Measurements from ENCODE around the gene IL6. TPM values are rescaled to one million over a fixed set of nuclear protein-coding genes. Genes with fewer than 3 reads are reported as not detected.

IL6 gene
- total and polyA plus RNA-seq, 9 of the 15 experiments (the other 6 are each of a cell fraction or from before 2014, with no cell fraction given): 0.76 to 2.9 (median 1.5) TPM

GRCh38 chr7:22726907-22727713, at the start of gene IL6 (continued):
- TF ChIP-seq DNMT1 (IDR thresholded peaks at IDR 0.05): no peak
- no peak for TF ChIP-seq ZNF23 (CRISPR knock-in tag; IDR thresholded peaks at IDR 0.05)
- TF ChIP-seq ZFP30 (CRISPR knock-in tag; IDR thresholded peaks at IDR 0.05; ENCODE audit: borderline replicate concordance): no peak
- TF ChIP-seq RBFOX2 (IDR thresholded peaks at IDR 0.05; ENCODE audit: low read depth, low read length): peak; percentile 66
- no peak for TF ChIP-seq ZNF695 (CRISPR knock-in tag; IDR thresholded peaks at IDR 0.05)
- TF ChIP-seq ATF7 (IDR thresholded peaks at IDR 0.05): 0 out of 2 replicates have a peak, but pooled peaks have one; percentile 27
- TF ChIP-seq NR1H2 (CRISPR knock-in tag; IDR thresholded peaks at IDR 0.05): no peak
- no peak for TF ChIP-seq ZHX1 (conservative IDR thresholded peaks at IDR 0.05; ENCODE audit: low read length)
- no peak for TF ChIP-seq BCLAF1 (IDR thresholded peaks at IDR 0.05; ENCODE audit: borderline replicate concordance in 1 of 2, control insufficient read depth in 1 of 2, low read depth in 2 of 2, low read length in 1 of 2)
- TF ChIP-seq THRB (CRISPR knock-in tag; conservative IDR thresholded peaks at IDR 0.05): no peak
- no peak for TF ChIP-seq GMEB1 (CRISPR knock-in tag; IDR thresholded peaks at IDR 0.05)
- TF ChIP-seq GTF3C2 (IDR thresholded peaks at IDR 0.05; ENCODE audit: borderline replicate concordance, extremely low read depth, insufficient read length): no peak
- 0 out of 2 replicates have a peak, but pooled peaks have one; percentile 27 for TF ChIP-seq ZNF511 (CRISPR knock-in tag; IDR thresholded peaks at IDR 0.05)
